Non-pigmented ciliary epithelial cell (primary cell): ENCODE data around the gene SLC5A6.

ENCODE experiments used
- DNase-seq: peaks from one replicate; pipeline ENCODE4 v3.0.0-alpha.2; 2010; ENCODE audit warnings: low read depth

The SLC5A6 gene

DNA sequence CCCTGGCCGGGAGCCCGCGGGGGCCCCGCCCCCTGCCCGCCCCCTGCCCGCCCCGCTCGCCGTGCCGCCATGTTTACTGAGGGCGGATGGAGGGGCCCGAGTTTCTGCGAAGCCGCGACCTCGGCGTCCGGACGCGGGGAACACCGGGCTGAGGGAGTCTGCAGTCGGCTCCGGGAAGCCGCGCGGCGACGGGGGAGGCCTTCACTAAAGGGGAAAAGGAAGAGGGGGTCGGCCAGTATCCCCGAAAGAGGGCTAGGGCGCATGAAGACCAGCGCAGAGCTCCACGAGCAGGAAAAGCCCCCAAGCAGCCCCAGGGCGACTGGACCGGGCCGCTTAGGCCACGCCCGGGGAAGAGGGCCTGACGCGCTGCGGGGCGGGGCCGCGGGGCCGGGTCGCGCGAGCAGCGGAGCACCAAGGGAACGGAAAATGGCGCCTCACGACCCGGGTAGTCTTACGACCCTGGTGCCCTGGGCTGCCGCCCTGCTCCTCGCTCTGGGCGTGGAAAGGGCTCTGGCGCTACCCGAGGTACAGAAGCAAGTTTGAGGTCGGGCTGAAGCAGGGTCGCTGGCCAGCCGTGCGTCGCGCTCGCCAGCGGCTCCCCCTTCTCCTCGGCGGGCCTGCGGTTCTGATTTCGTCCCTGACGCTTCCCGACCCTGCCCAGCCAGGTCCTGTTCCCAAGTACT, at the start of gene SLC5A6, which contains the start of gene ATRAID:
Gene SLC5A6 (minus strand): TSS at position 326 of the 683 bp plus-strand sequence. CDS start 4,618 bp downstream, outside the sequence.
Gene ATRAID (plus strand): TSS at position 99 of the 683 bp plus-strand sequence. CDS start 328 bp downstream, at position 427.
- no peak for DNase-seq

DNA sequence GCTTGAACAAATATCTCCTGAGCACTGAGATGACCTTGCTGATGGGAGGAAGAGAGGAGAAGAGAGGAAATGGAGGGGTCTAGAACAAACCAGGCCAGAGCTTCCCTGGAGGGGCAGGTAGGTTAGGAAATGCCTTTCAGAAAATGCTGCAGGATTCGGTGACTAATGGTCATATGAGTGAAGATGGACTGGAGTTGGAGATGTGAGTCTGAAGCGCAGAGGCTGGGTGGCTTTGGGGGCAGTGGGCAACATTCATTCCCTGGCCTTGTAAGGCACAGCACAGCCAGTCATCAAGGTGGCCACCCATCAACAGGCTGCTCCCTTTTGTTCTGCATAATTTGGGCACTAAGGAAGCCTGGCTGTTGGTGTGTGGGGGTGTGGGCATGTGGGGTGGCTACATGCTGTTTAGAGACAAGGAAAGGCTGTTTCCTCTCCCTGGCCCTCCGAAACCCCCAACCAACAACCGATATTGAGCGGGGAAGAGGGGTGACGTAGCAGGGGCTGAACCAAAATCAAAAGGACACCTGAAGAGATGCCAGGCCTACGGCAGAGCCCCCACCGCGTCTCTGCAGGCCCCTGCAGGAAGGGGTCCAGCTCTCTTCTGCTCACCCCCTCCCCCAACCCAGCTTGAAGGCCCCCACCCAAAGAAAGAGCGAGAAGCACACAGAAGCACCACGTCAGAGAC, 49.3 kb upstream of the SLC5A6 start:
- DNase-seq, result no peak

DNA sequence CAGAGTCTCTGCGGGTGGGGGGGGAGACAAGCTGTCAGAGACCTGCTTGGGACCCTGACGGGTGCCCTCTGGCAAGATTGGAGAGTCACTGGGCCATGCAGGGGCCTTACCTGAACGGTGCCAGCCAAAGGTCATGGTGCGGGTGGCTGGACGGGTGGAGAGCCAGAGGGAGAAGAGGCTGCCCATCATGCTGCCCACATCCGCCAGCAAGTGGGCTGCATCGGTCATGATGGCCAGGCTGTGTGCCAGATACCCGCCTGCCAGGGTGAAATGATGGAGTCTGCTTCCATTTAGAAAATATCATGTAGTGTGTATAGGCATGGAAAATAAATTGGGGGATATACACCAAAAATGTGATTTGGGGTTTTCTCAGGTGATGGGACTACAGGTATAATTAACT, 46.0 kb upstream of the SLC5A6 start:
- DNase-seq, result no peak

DNA sequence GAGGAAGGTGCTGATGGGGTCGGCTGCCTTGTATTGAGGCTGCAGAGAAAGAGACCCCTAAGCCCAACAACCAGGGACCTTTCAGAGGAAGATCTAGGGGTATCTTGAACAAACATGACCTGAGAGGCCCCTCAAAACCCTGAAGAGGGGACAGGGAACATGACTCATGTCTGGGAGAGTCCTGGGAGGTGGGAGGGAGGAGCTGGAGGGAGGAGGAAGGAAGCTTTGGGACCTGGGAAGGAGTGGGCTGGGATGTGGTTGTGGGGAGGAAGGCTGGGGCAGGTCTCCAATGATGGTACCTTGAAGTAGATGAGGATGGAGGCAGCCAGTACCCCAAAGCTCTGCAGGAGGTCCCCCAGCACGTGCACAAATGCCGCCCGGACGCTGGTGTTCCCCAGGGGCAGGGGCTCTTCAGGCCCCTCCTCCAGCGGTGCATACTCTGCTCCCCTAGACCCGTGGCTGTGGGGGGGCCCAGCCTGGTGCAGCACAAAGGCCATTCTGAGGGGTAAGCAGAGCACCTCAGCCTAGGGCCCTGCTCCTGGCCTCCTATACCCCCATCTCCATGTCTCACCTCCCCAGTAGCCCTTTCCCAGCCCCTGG, 44.9 kb upstream of the SLC5A6 start:
- no peak for DNase-seq

DNA sequence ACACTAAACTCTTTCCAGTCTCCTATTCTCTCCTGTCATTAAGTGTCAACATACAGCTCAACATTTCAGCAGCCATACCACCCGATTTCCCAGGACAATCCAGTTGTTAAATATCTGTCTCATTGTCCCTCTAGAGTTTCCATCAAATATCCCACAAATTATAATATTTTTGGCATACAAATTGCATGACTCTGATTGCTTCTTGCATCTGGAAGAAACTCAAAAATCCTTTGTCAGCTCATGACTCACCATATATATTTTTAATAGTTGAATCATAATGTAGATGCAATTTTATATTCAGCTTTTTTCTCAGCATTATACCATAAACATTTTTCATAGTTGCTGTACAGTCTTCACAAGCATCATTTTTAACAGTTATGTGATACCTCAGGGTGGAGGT, 43.6 kb upstream of the SLC5A6 start:
- DNase-seq, result no peak

DNA sequence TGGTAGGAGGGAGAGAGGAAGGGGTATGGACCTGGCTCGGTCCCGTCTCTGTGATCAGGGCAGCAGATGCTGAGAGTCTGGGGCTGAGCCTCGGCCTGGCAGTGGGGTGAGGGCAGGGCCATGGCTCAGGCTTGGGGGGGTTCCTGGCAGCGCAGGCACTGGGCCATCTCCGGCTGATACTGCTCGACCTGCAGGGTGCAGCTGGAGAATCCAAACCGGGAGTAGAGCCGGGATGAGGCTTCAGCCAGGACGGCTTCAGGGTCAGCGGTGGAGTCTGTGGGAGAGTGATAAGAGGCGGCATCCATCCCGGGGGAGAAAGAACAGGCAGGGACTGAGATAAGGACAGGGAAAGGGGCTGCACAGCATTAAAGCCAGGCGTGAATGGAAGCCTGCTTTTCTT, 43.1 kb upstream of the SLC5A6 start:
- no peak for DNase-seq

DNA sequence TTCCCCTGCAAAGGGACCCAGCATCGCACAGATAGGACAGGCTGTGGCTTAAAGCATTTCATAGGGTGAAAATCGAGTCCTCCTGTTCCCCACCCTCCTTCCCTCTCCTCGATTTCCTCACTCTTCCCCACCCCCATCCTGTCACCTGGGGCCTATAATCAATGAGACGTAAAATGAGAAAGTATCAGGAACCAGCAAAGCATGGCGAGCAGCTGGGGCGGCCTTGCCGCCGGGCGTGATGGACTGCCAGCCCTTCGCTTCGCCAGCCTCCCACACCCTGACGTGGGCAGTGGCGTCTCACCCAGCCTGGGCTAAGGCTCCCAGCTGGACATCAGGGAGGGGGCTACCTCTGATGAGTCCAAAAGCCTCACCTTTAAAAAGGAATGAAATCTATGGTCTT, 39.7 kb upstream of the SLC5A6 start:
- no peak for DNase-seq

DNA sequence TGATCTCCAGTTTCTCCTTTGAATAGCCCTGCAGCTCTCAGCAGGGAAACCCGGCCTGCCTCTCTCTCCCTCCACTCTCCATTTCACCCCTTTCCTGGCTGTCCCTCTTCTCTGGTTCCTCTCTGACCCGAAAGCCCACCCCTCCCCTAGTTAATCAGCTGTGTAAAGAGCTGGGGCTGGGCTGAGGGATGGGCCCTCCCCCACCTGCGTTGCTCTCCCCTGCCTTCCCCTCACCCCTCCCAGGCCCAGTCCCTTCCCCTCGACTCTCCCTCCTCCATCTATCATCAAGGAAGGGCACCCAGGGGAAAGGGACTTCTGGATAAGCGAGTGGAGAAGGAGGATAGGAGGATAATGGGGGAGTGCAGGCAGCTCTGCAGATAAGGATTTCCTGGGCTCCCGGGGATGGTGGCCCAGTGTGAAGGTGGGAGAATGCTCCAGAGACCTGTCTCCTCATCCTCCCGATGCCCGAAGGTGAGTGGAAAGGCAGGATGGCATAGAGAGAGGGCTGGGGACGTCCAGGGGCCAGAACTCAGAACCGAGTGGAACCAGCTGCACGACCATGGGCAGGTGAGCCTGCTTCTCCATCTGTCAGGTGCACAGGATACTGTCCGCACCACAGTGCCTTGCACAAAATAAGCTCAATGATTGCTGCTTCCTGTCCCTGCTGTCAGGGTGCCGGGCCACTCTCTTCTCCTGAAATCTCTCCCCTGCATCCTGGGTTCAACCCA, 38.7 kb upstream of the SLC5A6 start:
- no peak for DNase-seq

DNA sequence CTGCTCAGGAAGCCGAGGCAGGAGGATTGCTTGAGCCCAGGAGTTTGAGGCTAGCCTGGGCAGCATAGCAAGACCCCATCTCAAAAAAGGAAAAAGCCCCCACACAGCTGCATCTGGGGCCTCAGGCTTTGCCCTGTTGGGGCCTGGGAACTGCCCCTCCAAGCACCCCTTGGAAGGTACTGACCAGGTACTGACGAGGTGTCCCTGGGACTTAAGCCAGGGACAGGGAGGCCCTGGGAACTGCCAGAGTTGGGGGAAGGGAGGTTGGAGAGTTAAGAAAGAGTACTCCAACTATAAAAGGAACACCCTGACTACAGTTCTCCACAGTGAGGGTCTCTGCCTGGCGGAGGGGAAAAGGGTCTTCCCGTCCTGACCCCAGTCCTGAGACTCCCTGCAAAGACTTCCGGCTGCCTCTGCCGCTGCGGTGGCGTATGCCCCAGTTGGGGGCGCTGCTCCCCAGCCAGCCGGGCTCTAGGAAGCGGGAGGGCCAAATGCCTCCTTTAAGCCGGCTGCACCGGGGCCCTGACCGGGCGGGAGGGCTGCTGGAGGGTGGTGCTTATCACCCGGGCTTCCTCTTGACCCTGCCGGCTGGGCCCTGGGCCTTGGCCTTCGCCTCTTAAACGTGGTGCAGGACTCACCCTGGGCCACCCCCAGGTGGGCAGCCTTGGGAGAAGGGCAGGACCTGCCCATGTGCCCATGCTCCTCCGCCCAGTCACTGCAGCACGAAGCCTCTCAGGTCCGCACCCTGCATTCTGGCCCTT, 38.0 kb upstream of the SLC5A6 start:
- DNase-seq, result no peak

DNA sequence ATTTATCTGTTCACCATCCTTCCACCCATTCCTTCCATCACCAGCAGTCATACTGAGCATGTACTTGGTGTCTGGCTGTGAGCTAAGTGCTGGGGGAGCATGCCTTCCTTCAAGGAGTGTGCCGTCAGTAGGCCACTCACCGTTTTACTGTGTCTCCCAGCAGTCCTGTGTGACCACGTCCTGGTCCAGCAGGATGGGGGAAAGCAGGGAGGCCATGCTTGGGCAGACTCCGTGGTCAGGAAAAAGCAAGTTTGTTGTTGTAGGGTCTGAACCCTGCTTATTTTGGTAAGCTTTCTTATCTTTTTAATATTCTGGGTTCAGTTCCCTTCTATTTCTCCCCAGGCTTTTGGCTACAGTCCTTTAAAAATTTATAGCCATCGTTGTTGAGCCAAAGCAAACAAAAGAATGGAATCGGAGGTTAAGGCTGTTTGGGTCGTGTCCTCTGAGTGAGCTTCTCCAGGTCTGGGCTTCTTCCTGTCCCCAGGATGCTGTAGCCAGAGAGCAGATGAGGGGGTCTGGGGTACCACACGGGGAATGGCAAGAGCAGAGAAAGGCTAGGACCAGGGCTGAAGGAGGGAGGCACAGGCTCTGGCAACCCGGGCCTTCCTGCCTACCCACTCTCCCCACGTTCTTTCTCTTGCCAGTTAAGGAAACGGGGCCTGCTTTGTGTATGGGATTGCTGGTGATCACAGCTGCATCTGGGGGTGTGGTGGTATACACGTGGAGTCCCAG, 37.3 kb upstream of the SLC5A6 start:
- DNase-seq, result no peak

DNA sequence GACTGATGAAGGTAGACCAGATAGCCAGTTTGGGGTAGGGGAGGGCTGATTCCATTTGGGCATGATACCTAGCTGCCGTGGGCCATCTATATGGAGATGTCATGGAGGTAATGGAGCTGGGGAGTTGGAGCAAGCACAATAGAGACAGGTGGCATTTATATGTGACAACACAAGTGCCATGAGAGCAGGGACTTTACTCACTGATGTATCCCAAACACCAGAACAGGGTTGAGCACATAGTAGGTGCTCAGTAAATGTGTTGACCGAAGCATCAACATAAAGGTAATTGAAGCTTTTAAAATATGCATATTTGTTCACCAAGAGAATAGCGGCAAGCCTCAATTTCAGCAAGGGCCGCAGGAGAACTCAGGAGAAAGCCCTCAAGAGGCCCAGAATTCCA, 35.8 kb upstream of the SLC5A6 start:
- DNase-seq, result no peak

DNA sequence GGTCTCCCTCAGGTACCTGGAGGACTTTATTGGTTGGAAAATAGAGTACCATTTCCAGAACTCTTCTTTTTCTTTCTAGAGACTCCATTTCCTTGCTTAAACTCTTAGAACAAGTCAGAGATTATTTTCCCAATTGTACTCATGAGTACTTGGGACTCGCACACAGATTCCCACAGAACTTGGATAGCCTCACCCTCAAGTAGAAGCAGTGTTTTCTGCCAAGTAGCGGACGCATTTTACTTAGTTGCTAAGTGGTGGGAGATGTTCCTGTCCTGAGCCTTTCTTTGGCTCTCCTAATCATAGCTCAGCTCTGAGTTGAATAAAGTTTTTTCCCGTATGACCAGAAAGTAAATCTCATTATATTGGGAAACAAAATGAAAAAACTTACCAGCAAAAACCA, 33.6 kb upstream of the SLC5A6 start:
- DNase-seq, result no peak

DNA sequence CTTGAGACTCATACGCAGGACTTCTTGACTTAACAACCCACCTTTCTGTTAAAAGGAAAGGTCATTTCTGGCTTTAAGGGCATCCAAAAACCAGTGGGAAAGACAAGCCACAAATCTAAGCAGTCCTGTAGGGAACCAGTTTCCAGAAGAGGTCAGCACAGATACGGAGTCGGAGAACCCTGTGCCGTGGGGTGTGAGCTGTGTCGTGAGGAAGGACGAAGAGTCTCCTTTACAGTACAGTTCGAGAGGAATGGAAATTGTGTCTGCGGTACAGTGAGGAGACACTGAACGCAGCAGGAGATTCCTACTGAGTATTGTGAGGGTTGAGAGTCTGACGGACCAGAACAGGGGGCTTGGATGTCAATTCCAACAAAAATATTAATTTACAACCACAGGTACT, 33.0 kb upstream of the SLC5A6 start:
- no peak for DNase-seq

DNA sequence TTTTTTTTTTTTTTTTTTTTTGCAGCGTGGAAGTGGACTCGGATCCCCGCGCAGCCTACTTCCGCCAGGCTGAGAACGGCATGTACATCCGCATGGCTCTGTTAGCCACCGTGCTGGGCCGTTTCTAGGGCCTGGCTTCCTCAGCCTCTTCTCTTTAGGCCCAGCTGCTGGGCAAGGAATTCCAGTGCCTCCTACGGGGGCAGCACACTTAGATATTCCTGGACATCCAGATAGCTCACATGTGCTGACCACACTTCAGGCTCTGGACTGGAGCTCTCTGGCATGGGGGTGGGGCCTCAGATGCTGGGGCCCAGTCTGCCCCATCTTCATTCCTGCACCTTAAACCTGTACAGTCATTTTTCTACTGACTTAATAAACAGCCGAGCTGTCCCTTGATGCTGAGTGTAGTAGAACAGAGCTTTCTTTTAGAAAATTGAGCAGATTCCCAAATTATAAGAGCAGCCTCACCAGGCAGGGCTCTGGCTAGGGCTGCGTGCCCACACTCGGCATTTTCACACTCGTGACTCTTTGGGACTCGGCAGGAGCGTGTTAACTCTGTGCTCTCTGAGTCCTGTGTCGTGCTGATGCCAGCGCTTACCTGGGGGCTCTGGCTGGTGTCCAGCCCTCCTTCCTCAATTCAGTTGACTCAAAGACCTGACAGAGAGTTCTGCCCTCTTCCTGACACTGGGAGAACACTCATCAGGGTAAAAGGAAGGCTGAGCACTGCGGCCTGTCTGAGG, 31.5 kb upstream of the SLC5A6 start:
- no peak for DNase-seq

DNA sequence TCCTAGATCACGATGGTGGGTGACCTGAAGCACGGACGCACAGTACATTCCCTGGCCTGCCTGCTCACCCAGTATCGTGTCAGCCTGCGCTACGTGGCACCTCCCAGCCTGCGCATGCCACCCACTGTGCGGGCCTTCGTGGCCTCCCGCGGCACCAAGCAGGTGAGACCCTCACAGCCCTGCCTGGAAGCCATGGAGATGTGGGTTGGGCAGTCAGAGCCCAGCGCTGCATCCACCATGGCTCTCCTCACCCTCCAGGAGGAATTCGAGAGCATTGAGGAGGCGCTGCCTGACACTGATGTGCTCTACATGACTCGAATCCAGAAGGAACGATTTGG, 30.5 kb upstream of the SLC5A6 start:
- no peak for DNase-seq

DNA sequence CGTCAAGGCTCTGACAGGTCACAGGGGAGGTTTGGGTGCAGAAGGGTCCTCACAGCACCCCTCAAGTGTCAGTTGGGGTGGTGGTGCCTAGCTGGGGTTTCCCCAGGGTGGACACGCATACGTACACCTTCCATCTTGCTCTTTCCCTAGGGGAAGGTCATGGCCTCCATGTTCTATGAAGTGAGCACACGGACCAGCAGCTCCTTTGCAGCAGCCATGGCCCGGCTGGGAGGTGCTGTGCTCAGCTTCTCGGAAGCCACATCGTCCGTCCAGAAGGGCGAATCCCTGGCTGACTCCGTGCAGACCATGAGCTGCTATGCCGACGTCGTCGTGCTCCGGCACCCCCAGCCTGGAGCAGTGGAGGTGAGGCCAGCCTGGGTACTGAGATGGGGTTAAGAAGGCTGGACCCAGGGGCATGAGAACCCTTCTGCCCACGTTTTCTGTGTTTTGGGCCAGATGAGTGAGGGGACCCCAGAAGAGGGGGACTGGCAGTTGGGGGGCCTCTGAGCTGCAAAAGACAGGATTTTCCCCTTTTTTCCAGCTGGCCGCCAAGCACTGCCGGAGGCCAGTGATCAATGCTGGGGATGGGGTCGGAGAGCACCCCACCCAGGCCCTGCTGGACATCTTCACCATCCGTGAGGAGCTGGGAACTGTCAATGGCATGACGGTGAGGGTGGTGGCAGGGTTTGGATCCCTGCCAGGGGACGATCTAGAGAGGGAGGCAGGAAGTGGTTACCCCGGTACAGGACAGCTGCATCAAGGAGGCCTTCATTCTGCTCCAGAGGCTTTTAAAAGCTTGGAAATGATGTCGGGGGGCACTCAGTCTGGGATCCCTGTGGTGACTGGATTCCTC, 29.9 kb upstream of the SLC5A6 start:
- no peak for DNase-seq

DNA sequence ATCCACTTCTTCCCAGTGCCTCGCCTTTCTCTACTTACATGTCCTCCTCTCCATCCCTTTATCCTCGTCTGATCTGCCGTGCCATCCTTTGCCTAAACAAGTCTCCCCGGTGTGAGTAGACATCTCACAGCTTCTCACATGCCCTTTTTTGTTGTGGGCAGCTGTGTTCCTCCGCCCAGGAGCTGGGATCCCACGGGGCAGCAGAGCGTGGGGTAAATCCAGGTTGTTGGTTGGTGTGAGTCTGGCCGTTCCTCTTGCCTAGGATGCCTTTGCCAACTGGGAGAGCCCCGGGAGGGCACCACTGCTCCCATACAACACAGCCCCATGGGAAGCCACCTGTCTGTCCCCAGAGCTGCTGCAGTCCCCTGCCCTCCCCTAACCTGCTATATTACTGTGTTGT, 28.3 kb upstream of the SLC5A6 start:
- no peak for DNase-seq

DNA sequence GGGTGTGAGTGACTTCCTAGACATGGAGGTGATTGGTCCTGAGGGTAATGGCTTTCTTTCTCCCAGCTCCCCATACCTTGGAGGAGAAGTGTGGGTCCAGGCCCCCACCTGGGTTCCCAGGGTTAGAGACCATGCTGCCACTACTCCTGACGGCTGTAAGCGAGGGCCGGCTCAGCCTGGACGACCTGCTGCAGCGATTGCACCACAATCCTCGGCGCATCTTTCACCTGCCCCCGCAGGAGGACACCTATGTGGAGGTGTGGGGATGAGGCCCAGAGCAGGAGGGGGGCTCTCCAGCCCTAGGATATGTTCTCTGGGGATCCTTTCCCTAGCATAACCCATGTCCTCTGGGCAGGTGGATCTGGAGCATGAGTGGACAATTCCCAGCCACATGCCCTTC, 26.9 kb upstream of the SLC5A6 start:
- no peak for DNase-seq

DNA sequence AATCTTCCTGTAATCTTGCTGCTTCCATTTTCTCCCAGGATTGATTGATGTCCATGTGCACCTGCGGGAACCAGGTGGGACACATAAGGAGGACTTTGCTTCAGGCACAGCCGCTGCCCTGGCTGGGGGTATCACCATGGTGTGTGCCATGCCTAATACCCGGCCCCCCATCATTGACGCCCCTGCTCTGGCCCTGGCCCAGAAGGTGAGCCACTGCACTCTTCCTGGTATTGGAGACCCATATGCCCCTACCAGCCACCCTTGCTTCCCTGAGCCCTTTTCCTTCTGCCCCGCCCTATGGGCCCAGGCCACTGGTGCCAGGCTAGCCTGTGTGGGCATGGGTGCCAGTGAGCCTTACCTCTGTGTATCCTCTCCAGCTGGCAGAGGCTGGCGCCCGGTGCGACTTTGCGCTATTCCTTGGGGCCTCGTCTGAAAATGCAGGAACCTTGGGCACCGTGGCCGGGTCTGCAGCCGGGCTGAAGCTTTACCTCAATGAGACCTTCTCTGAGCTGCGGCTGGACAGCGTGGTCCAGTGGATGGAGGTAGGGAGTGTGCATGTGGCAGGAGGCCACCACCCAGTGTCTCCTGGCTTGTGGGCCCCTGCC, 25.4 kb upstream of the SLC5A6 start:
- no peak for DNase-seq
